CD4-positive, alpha-beta T cell treated with Interleukin-4 for 4 hours (primary cell): ENCODE data around the gene KRT37.
"Not testable (repeated sequence)": the region's sequence is repeated elsewhere in the genome, so short reads cannot be mapped to it uniquely, and the experiment has no call there.

Source experiments
- DNase-seq: peaks from one replicate; pipeline ENCODE4 v3.0.0-alpha.2; 2020

Gene KRT37

GRCh38 chr17:41403404-41404023 lies 20.9 kb downstream of the KRT37 start:
- DNase-seq, result no peak

- no peak for DNase-seq
Observed at GRCh38 chr17:41402161-41402560, 22.2 kb downstream of the KRT37 start.

GRCh38 chr17:41396996-41397660 lies 27.3 kb downstream of the KRT37 start, which contains the start of gene KRT31:
Gene KRT31, minus strand, starts transcription at chr17:41397608. Its CDS starts 69 bp downstream, at chr17:41397539.
- no peak for DNase-seq

GRCh38 chr17:41396340-41396739 lies 28.0 kb downstream of the KRT37 start:
- no peak for DNase-seq

GRCh38 chr17:41395611-41396010 lies 28.8 kb downstream of the KRT37 start:
- DNase-seq, result no peak

- DNase-seq, result not testable (repeated sequence)
Observed at GRCh38 chr17:41395044-41395443, 29.3 kb downstream of the KRT37 start.

GRCh38 chr17:41394254-41394996 lies 30.0 kb downstream of the KRT37 start:
- no peak for DNase-seq

- no peak for DNase-seq
Observed at GRCh38 chr17:41393826-41394225, 30.6 kb downstream of the KRT37 start.

GRCh38 chr17:41393294-41393693 lies 31.1 kb downstream of the KRT37 start:
- DNase-seq, result no peak

GRCh38 chr17:41392278-41392677 lies 32.1 kb downstream of the KRT37 start:
- DNase-seq, result no peak

- DNase-seq, result no peak
Observed at GRCh38 chr17:41391535-41391934, 32.9 kb downstream of the KRT37 start.

GRCh38 chr17:41390411-41390938 lies 33.9 kb downstream of the KRT37 start:
- no peak for DNase-seq

GRCh38 chr17:41387670-41388069 lies 36.7 kb downstream of the KRT37 start:
- no peak for DNase-seq

GRCh38 chr17:41386227-41386626 lies 38.2 kb downstream of the KRT37 start:
- DNase-seq, result no peak

- no peak for DNase-seq
Observed at GRCh38 chr17:41383690-41384089, 40.7 kb downstream of the KRT37 start.

- DNase-seq, result no peak
Observed at GRCh38 chr17:41382394-41382793, 42.0 kb downstream of the KRT37 start.

- not testable (repeated sequence) for DNase-seq
Observed at GRCh38 chr17:41381943-41382342, 42.4 kb downstream of the KRT37 start, which contains the start of gene KRT34. Gene KRT34, minus strand, starts transcription at chr17:41382306. Its CDS starts 60 bp downstream, at chr17:41382246.

GRCh38 chr17:41380091-41380490 lies 44.3 kb downstream of the KRT37 start:
- DNase-seq, result not testable (repeated sequence)

GRCh38 chr17:41377546-41377945 lies 46.8 kb downstream of the KRT37 start:
- no peak for DNase-seq
